COLO829 (cell line): ENCODE measurements around the gene NPY5R.

Source experiments
- DNase-seq: peaks from one replicate; pipeline ENCODE4 v3.0.0; 2012; ENCODE audit warnings: low spot score

Gene NPY5R

GRCh38 chr4:163343604-163344146 lies at the start of gene NPY5R:
NPY5R (plus strand) TSS chr4:163343892; CDS start chr4:163350274, 6,382 bp downstream.
- DNase-seq: no peak

GRCh38 chr4:163295138-163295537 lies 48.6 kb upstream of the NPY5R start:
- no peak for DNase-seq

GRCh38 chr4:163300445-163300844 lies 43.2 kb upstream of the NPY5R start:
- DNase-seq: no peak

- DNase-seq: no peak
Observed at GRCh38 chr4:163303069-163303468, 40.6 kb upstream of the NPY5R start.

GRCh38 chr4:163309466-163309865 lies 34.2 kb upstream of the NPY5R start:
- DNase-seq: no peak

- no peak for DNase-seq
Observed at GRCh38 chr4:163317110-163317509, 26.6 kb upstream of the NPY5R start.

- no peak for DNase-seq
Observed at GRCh38 chr4:163330916-163331628, 12.6 kb upstream of the NPY5R start.

- DNase-seq: peak; percentile 18
Observed at GRCh38 chr4:163331629-163332376, 11.9 kb upstream of the NPY5R start.

- peak; percentile 72 for DNase-seq
Observed at GRCh38 chr4:163332526-163333406, 10.9 kb upstream of the NPY5R start, which contains the start of gene NPY1R. NPY1R (minus strand) TSS chr4:163332596; CDS start chr4:163326554, 6,042 bp downstream.

GRCh38 chr4:163335384-163335783 lies 8.3 kb upstream of the NPY5R start:
- DNase-seq: no peak

GRCh38 chr4:163344147-163345125 lies 744 bp downstream of the NPY5R start:
- no peak for DNase-seq

- DNase-seq: no peak
Observed at GRCh38 chr4:163350672-163351071, 7.0 kb downstream of the NPY5R start.

GRCh38 chr4:163353054-163353453 lies 9.4 kb downstream of the NPY5R start:
- no peak for DNase-seq

GRCh38 chr4:163356104-163356503 lies 12.4 kb downstream of the NPY5R start:
- DNase-seq: no peak

- peak; percentile 95 for DNase-seq
Observed at GRCh38 chr4:163367651-163368050, 24.0 kb downstream of the NPY5R start.

GRCh38 chr4:163372029-163372428 lies 28.3 kb downstream of the NPY5R start:
- no peak for DNase-seq

GRCh38 chr4:163378661-163379060 lies 35.0 kb downstream of the NPY5R start:
- DNase-seq: no peak

GRCh38 chr4:163380703-163381102 lies 37.0 kb downstream of the NPY5R start:
- DNase-seq: no peak

- no peak for DNase-seq
Observed at GRCh38 chr4:163382178-163382869, 38.6 kb downstream of the NPY5R start.

GRCh38 chr4:163384434-163384833 lies 40.7 kb downstream of the NPY5R start:
- no peak for DNase-seq
